HEK293T (cell line): ENCODE measurements around the gene RAET1L.
"Not testable (repeated sequence)": the region's sequence is repeated elsewhere in the genome, so short reads cannot be mapped to it uniquely, and the experiment has no call there.

Source experiments
- BHLHE40 ChIP-seq: fragments of 450-650 bp; IDR thresholded peaks from 2 replicates; pipeline ENCODE4 v1.6.1; 2016; ENCODE audit warnings: mild to moderate bottlenecking, moderate library complexity, borderline replicate concordance
- CTBP1 ChIP-seq: fragments of 450-650 bp; IDR thresholded peaks from 2 replicates; pipeline ENCODE4 v1.6.1; 2016; ENCODE audit warnings: borderline replicate concordance
- FOXA1 ChIP-seq: fragments of 450-650 bp; IDR thresholded peaks from 2 replicates; pipeline ENCODE4 v1.6.1; 2016; ENCODE audit warnings: mild to moderate bottlenecking
- FOXK2 ChIP-seq: fragments of 450-650 bp; IDR thresholded peaks from 2 replicates; pipeline ENCODE4 v1.6.1; 2016; ENCODE audit warnings: mild to moderate bottlenecking
- L3MBTL2 ChIP-seq: fragments of 450-650 bp; conservative IDR thresholded peaks from 2 replicates; pipeline ENCODE4 v1.6.1; 2016; ENCODE audit warnings: mild to moderate bottlenecking
- SP1 ChIP-seq: fragments of 450-650 bp; IDR thresholded peaks from 2 replicates; pipeline ENCODE4 v1.6.1; 2017
- SUZ12 ChIP-seq: fragments of 450-650 bp; IDR thresholded peaks from 2 replicates; pipeline ENCODE4 v1.6.1; 2016; ENCODE audit warnings: mild to moderate bottlenecking
- TARDBP ChIP-seq: fragments of 450-650 bp; IDR thresholded peaks from 2 replicates; pipeline ENCODE4 v1.6.1; 2016
- TF ChIP-seq, protein P1 (sequence below): fragments of 450-650 bp; IDR thresholded peaks from 2 replicates; pipeline ENCODE4 v1.6.1; 2016

DNA sequence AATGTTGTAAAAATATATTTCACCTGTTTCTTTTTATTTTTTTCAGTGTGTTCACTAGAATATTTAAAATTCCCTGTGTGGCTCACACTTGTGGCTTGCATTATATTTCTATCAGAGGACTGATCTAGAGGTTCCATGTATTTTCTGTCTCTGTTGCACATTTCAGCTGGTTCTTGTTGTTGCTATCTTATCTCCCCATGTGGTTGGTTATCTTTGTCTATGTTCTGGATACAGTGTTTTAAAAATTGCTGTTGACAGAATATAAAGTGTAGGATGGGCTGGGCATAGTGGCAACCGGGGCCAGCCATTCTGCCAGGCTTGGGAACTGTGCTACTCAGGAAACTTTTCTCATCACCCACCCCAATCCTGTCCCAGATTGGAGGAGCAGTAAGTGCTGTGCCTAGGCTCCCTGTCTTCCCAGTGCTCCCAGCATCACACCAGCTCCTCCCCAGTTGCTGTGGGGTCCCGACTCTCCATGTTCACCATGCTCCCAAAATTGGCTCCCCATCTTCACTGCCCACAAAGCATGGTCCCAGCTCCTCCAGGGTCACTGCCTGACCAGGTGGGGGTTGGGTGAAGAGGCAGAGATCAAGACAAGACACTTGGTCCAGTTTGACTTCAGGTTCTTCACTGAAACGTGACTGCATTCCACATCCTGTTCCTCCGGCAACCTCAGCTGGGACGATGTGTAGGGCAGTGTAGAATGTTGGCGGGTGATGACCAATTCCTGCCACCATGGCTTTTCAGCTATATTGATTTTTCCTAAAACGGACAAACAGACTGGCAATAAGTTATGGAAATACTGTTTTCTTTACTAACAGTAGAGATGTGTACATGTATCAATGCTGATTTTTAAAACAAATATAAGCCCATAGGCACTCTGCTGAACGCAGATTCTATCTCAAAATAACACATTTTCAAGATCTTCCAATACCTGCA, 12.2 kb downstream of the RAET1L start:
- TF ChIP-seq TARDBP, SUZ12, CTBP1, FOXA1, SP1, FOXK2, L3MBTL2, BHLHE40: not testable (repeated sequence)
- TF ChIP-seq, protein P1, sequence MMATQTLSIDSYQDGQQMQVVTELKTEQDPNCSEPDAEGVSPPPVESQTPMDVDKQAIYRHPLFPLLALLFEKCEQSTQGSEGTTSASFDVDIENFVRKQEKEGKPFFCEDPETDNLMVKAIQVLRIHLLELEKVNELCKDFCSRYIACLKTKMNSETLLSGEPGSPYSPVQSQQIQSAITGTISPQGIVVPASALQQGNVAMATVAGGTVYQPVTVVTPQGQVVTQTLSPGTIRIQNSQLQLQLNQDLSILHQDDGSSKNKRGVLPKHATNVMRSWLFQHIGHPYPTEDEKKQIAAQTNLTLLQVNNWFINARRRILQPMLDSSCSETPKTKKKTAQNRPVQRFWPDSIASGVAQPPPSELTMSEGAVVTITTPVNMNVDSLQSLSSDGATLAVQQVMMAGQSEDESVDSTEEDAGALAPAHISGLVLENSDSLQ = not testable (repeated sequence)
